ENCODE data around the gene EDARADD.

DNA sequence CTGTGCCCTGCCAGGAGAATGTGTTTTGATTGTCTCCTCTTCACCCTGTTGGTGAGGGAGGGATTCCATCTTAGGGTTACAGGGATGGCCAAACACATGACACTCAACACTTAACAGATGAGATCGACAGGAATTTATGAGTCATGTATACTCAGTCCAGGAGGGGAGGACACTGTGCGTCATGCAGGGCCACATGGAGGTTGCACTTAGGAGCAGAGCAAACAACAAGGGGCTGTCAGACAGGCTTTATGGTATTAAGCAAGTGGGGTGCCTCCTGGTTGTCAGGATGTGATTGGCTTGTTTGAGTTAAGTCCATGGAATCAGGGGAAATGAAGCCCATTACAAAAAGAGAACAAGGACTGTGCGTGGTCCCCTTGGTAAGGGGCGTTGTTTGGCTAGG, 26.9 kb downstream of the EDARADD start:
- no peak for TF ChIP-seq POLR2A (IDR thresholded peaks at IDR 0.05)
- TF ChIP-seq, protein P1, sequence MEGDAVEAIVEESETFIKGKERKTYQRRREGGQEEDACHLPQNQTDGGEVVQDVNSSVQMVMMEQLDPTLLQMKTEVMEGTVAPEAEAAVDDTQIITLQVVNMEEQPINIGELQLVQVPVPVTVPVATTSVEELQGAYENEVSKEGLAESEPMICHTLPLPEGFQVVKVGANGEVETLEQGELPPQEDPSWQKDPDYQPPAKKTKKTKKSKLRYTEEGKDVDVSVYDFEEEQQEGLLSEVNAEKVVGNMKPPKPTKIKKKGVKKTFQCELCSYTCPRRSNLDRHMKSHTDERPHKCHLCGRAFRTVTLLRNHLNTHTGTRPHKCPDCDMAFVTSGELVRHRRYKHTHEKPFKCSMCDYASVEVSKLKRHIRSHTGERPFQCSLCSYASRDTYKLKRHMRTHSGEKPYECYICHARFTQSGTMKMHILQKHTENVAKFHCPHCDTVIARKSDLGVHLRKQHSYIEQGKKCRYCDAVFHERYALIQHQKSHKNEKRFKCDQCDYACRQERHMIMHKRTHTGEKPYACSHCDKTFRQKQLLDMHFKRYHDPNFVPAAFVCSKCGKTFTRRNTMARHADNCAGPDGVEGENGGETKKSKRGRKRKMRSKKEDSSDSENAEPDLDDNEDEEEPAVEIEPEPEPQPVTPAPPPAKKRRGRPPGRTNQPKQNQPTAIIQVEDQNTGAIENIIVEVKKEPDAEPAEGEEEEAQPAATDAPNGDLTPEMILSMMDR (IDR thresholded peaks at IDR 0.05) = no peak

Data from thyroid gland (tissue), 4 donors.